Activated gamma-delta T cell treated with anti-CD3 and anti-CD28 coated beads, Interleukin-2, amount 50 U/mL, for 16 hours (primary cell): Measurements from ENCODE around the gene OR1J2.
"Not testable (repeated sequence)": the region's sequence is repeated elsewhere in the genome, so short reads cannot be mapped to it uniquely, and the experiment has no call there.

Experiments
- DNase-seq: peaks from one replicate; pipeline ENCODE4 v3.0.0-alpha.2; 2020; ENCODE audit warnings: low read depth

The OR1J2 gene, protein sequence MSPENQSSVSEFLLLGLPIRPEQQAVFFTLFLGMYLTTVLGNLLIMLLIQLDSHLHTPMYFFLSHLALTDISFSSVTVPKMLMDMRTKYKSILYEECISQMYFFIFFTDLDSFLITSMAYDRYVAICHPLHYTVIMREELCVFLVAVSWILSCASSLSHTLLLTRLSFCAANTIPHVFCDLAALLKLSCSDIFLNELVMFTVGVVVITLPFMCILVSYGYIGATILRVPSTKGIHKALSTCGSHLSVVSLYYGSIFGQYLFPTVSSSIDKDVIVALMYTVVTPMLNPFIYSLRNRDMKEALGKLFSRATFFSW

DNA sequence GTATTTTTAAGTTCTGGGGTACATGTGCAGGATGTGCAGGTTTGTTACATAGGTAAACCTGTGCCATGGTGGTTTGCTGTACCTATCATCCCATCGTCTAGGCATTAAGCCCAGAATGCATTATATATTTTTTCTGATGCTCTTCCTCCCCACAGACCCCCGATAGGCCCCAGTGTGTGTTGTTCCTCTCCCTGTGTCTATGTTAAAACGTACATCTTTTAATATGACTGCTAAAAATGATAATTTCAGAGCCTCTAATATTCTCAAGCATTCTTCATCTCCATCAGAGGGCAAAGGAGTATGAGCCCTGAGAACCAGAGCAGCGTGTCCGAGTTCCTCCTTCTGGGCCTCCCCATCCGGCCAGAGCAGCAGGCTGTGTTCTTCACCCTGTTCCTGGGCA, at the start of gene OR1J2:
Gene OR1J2 (plus strand): TSS at position 301 of the 400 bp plus-strand sequence. CDS start 0 bp downstream, at position 301.
- no peak for DNase-seq

DNA sequence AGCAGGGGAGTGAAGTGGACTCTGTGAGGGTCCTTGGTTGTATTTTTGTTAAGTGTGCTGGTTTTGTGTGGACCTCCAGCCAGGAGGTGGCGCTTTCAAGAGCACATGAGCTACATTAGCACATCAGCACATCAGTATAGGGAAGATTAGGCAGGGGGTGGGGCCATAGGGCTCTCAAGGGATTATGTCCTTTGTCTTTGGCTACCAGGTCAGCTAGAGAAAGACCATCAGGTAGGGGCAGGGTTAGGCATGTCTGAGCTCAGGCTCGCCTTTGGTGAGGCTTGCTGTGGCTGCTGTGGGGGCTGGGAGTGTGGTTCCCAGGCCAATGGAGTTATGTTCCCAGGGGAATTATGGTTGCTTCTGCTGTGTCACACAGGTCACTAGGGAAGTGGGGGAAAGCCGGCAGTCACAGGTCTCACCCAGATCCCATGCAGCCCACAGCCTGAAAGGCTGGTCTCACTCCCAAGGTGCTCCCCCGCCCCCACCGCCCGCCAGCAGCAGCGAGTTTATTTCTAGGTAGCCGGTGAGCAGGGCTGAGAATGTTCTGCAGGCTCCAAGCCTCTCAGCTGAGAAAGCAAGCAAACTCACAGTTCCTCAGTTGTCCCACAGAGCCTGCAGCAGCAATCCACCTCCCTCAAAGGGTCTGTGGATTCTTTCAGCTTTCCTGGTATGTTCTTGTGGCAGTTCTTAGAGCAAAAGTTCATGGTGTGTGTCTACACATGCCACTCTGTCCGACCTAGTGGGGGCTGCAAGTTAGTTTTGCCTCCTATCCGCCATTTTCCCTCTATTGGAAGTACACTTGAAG, 46.6 kb upstream of the OR1J2 start:
- no peak for DNase-seq

DNA sequence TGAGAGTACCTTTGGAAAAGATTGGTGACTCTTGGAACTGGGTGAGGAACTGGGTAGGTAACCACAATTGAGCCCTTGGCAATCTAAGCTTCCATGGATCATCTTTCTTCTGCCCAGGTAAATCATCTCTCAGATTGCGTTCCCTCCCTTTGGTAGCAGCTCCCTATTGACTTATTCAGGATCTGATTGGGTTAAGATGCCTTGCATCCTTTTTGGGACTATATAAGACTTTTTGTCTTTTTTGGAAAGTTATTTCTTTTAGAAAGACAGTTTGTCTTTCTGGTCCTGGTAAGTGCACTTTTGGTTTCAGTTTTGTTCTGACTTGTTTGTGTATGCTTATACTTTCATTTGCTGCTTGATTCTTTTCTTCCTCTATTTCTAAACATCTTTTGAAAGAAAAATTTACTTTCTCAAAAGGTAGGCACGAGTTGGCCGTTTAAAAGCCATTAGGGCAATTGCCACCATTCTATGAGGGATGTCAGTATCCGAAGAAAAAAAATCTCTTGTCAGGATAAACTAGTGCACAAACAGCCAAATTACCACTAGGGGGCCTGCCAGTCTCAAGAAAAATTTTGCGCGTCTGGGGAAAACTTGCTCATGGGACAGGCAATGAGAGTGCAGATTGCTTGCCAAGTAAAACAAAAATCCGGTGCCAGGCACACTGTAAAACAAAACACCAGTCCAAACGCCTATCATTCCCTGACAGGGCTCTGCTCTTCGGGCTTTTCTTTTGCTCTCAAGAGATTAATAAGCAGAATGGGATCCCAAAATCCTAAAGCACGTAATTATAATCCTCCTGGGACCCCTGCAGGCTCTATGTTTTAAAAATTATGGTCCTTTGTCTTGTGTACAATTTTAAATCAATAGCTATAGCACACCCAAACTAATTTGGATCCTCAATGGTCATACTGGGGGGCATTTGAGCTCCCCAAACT, 45.7 kb upstream of the OR1J2 start:
- peak; percentile 42 for DNase-seq

DNA sequence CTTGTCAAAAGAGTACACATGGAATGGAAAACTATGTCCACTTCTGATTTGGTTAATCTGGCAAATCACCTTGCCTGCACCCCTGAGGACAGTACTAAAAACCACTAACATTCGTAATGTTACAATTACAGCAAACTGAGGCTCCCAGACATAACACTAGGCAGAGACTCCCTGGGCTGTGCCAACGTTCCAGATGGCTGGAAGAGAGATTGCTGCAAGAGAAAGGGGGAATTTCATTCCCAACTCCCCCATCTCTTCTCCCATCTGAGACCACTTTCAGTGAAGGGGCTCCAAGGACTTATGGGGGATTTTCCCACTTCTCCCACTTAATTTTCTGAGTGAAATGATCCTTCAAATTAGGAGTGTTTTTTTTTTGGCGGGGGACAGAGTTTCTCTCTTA, 44.1 kb upstream of the OR1J2 start:
- DNase-seq: no peak

DNA sequence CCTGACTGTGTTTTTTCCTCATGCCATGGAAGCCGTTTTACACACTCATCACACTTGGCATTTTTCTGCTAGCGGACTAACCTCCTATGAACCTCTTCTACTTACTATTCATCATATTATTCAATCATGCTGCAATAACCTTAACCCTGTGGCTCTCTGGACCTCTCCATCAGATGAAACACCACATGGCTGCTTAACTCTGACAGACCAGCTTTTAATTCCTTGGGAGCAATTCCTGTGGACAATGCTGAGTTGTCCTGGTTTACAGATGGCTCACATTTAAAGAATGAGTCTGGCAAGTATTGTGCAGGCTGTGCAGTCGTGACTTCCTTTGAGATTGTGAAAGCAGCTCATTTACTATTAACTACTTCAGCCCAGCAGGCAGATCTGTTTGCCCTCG, 41.9 kb upstream of the OR1J2 start:
- DNase-seq: no peak

DNA sequence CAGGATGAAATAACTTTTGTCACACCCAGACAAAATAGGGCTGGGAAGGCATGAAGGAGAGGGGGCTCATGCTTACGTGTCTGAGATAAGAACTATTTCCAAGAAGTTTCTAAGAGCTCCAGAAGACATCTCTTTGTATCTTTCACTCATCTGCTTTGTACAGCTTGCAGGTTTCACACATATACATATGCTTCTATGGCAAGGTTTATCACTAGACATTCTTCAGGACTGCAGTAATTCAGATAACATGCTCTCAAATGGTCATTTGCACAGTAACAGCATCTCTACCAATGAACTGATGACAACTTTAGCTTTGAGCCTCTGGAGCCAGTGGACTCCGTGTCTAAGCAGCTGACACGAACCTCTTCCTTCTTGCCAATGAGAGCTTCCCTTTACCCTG, 36.0 kb upstream of the OR1J2 start:
- DNase-seq: no peak

DNA sequence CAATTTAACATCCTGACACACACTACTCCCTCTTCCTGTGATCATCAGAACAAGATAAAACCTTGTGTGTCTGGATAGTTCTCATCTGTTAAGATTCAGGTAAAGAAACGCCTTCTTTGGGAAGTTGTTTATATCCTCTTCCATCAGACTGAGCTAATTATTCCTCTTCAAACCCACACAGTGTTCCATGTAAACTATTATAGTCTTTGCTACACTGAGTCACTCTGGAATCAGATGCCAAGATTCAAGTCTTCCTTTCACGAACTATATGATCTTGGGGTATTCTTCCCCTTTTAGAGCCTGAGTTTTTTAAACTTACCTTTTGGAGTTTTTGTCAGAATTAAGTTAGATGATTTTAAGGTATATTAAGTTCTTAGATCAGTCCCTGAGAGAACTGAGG, 34.9 kb upstream of the OR1J2 start:
- DNase-seq: no peak

DNA sequence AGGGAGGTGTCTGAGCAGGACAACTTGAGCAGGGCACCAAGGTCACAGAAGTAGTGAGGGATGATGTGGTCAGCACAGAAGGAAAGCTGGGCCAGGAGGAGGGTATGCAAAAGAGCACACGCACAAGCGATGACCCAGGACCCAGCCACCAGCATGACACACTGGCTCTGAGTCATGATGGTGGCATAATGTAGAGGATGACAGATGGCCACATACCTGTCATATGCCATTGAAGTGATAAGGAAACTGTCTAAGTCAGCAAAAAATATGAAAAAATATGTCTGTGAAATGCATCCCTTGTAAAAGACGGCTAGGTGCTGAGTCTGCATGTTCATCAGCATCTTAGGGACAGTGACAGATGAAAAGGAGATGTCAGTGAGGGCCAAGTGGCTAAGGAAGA, 33.3 kb upstream of the OR1J2 start:
- no peak for DNase-seq

DNA sequence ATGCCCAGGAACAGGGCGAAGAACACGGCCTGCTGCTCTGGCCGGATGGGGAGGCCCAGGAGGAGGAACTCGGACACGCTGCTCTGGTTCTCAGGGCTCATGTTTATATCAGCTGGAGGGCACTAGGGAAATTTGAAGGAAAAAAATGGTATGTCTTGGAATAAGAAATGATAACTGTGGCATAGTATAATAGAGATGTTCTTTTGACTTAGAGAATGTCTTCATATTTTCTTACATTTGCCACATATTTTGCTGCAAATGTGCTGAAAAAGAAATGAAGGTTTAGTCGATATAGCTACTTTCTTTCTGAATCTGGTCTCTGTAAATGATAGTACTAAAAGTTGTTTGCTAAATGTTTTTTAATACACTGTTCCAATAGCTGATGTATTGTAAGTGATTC, 32.8 kb upstream of the OR1J2 start, which contains the start of gene OR1J1:
Gene OR1J1 (minus strand): TSS at position 101 of the 400 bp plus-strand sequence. CDS start 0 bp downstream, at position 101.
- DNase-seq: no peak

DNA sequence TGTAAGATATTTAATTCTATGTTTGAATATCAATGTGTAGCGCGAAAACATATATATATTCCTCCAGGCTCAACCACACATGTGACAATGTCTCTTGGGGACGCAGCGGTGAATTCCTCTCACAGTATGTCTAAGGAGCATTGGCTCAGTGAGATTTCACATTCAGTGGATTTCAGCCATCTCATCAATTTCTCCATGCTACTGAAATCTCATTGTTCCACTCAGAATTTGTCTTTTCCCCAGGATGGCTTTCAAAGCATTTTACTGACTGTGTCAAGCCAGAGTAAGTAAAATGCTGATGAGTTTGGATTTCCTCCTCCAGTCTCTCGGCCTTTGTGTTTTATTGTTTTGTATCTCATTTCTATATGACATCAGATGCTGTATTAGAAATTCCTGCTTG, 31.5 kb upstream of the OR1J2 start:
- no peak for DNase-seq

DNA sequence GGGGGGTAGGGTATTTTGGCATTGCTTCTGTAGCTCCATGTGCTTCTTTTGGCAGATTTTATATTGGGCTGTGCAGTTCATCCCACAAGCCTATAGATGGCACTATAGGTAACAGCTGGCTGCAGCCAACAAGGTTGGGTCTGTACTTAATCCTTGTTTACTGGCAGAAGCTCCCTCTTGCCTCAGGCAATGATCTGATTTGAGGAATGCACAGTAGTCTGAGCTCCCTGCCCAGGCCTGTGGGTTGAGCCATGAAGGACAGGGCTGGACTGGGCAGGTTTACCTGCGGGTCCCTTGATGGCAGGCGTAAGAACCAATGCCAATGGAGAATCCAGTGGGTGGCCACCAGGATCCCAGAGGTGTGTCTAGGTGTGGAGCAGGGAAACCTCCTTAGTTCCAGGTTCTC, 11.7 kb upstream of the OR1J2 start:
- DNase-seq: no peak

DNA sequence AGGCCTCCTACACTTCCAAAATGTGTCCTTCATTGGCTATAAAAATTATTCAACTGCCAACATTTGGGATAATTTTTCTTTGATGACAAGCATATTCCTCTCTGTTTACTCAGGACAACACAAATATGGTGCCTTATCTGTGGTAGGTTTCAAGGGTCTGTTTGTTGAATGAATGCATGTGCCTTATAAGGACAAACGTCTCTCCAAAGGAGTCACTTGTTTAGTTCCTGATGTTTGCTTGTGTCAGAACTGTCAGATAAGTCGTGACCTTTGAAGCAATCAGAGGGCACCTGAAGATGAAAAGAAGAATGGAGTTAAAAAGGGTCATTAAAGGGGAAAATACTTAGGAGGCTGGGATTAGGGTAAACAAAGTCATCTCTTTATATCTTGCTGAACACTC, 3.6 kb upstream of the OR1J2 start:
- DNase-seq: no peak

DNA sequence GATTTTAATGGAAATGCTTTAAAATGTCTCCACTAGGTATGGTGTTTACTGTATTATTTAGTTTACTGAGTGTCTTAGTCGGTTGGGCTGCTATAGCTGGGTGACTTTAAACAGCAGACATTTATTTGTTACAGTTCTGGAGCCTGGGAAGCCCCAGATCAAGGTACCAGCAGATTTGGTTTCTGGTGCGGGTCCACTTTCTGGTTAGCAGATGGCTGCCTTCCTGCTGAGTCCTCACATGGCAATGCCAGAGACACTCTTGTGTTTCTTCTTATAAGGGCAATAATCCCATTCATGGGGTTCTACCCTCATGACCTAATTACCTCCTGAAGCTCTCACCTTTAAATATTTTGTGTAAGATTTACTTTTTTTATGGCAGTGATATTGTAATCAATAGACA, 7.6 kb downstream of the OR1J2 start:
- no peak for DNase-seq

DNA sequence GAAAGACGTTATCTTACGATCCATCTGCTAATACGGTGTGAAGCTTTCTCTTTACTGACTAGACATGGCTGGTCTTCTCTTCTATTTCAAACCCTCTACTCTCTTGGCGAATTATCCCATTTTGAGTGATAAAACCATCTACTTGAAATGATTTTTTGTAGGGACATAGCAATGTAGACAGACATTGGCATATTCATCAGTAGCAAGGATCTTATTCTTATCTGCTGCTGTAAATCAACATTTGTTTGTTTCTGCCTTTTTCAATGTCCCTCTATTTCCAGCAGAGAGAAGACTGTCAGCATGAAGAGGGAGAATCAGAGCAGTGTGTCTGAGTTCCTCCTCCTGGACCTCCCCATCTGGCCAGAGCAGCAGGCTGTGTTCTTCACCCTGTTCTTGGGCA, 8.2 kb downstream of the OR1J2 start, which contains the start of gene OR1J4:
Gene OR1J4 (plus strand): TSS at position 301 of the 400 bp plus-strand sequence. CDS start 0 bp downstream, at position 301.
- DNase-seq: no peak

DNA sequence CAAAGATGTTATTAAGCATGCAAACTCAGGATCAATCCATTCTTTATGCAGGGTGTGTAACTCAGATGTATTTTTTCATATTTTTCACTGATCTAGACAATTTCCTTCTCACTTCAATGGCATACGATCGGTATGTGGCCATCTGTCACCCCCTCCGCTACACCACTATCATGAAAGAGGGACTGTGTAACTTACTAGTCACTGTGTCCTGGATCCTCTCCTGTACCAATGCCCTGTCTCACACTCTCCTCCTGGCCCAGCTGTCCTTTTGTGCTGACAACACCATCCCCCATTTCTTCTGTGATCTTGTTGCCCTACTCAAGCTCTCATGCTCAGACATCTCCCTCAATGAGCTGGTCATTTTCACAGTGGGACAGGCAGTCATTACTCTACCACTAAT, 8.8 kb downstream of the OR1J2 start:
- no peak for DNase-seq

DNA sequence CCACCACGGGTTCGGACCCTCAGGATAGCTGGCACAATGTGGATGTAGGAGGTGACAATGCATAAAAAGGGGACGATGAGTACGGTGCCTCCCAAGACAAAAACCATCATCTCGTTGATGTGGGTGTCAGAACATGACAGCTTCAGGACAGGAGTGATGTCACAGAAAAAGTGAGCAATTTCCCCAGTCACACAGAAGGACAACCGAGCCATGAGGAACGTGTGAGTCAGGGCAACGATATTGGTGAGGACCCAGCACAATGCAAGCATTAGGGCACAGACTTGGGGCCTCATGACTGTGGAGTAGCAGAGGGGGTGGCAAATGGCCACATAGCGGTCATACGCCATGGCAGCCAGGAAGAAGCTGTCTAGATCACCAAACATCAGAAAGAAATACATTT, 16.0 kb downstream of the OR1J2 start:
- DNase-seq: no peak

DNA sequence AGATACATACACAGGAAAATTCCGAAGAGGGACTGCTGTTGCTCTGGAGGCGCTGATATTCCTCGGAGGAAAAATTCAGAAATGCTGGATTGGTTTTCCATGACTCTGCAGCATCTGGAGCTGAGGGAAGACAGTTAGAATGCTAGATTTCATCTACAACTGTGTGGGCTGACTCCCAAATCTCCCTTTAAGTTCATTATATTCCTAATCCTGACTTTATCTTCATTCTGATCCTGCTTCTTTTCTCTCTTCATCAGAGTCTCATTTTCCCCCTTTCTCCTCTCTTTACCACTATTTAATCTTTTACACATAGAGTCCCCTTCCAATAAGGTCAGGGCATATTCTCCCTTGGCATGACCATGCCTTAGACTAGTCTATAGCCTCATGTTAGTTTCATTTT, 16.6 kb downstream of the OR1J2 start, which contains the start of gene OR1N1:
Gene OR1N1 (minus strand): TSS at position 101 of the 400 bp plus-strand sequence. CDS start 0 bp downstream, at position 101.
- DNase-seq: no peak

DNA sequence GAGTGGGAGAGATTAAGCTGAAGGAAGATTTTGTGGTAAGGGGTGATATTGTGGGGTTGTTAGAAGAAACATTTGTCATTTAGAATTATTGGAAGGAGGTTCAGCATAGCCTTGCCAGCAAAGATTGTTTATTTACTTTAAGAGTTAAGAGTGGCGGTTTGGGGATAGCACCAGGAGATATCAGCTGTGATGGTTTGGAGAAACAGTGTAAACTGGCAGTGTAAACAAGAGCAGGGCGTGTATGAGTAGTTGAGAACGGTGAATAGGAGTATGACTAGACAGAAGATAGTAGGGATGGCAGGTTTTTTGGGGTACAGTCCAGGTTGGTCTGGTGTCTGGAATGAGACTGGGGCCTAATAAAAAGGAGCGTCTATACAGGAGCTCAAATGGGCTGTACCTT, 20.6 kb downstream of the OR1J2 start:
- not testable (repeated sequence) for DNase-seq

DNA sequence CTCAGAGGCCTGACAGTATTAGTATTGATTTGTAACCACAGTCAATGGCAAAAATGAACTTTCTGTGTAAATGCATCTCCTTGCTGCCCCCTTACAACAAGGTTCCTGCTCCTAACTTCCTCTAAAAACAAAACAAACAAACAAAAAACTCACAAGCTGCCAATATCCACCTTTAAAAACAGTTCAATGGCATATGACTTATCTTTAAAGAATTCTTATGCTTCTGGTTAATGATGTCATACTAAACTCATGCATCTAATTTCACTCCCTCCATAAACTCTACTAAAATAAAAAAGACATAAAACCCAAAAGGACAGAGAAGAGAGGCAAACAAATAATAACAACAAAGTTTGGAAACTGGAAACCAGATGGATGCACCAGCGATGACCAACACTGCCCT, 25.5 kb downstream of the OR1J2 start:
- no peak for DNase-seq

DNA sequence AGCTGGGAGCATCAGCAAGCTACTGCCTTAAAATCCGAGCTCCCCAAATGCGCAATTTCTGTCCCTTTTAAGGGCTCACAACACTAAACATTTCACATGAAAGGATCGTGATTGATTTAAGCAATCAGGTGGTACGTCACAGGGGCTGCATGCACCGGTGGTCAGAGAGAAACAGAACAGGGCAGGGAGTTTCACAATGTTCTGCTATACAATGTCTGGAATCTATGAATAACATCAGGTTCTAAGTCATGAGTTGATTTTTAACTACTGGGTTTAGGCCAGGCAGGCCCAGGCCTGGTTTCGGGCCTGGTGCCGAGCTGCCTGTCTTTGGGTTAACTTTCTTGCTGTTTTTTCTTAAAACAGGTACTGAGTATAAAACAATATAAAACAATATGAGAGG, 26.5 kb downstream of the OR1J2 start:
- DNase-seq: not testable (repeated sequence)

DNA sequence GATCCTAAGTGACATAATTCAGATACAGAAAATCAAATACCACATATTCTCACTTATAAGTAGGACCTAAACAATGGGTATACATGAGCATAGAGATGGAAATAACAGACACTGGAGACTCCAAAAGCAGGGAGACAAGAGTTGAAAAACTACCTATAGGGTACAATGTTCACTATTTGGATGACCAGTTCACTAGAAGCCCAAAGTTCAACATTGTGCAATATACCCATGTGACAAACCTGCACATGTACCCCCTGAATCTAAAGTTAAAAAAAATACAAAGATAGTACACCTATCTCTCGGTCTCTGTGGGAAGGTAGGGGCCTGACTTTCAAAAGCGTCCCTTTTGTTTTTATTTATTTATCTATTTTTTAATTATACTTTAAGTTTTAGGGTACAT, 28.2 kb downstream of the OR1J2 start:
- DNase-seq: no peak

DNA sequence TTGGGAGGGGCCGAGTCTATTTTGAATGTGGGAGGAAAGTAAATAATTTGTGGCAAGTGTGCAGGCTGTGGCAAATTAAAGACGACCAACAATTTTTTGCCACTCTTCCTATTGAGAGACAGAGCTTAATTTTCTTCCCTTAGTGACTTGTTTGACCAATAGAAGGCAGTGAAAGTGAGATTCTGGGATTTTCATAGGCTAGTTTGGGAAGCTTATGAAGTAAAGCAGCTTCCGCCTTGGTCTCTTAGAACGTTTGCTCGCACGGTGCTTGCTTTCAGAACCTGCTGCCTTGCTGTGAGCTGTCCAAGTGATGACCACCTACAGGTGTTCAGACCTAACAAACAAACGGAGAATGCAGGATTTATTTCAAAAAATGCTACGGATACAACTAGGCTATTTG, 35.6 kb downstream of the OR1J2 start:
- DNase-seq: no peak
